Panc1 (cell line): ENCODE data around the gene COPZ2. TPM values are rescaled to one million over a fixed set of nuclear protein-coding genes. Genes with fewer than 3 reads are reported as not detected.

Experiments
- ATAC-seq: fragments of 200-7000 bp; cut with Tn5 transposase; 2 replicates; pipeline ENCODE4 v1.9.1; 2020; ENCODE audit warnings: mild to moderate bottlenecking, moderate library complexity
- BruUV-seq: library from RNA; stranded (reverse); fragments of 400-500 nt; replicated peaks from 2 replicates; lab custom pipeline; 2021; lab: Mats Ljungman, UMichigan
- CTCF ChIA-PET: fragments of 300-600 bp; sonication (Branson Sonifier 250); formaldehyde crosslinking; loops from one replicate; lab custom pipeline; 2022; ENCODE audit warnings: antibody characterized with exemption; lab: Charles Lee
- POLR2A ChIA-PET: fragments of 300-600 bp; sonication (Branson Sonifier 250); formaldehyde crosslinking; loops from one replicate; lab custom pipeline; 2022; ENCODE audit warnings: antibody characterized with exemption; lab: Charles Lee
- DNase-seq: peaks from one replicate; pipeline ENCODE4 v3.0.0-alpha.2; 2010; ENCODE audit warnings: low read depth, low spot score
- H3K27ac ChIP-seq: 2 replicates; pipeline ENCODE4 v1.5.1; 2011; ENCODE audit warnings: mild to moderate bottlenecking, low read length, inconsistent platforms
- H3K27me3 ChIP-seq: fragments of 200-500 bp; sonication (Bioruptor generic); 2 replicates; pipeline ENCODE4 v1.6.0; 2014; ENCODE audit warnings: low read length, inconsistent platforms; ENCODE audit not compliant: control insufficient read depth, insufficient read depth
- H3K36me3 ChIP-seq: fragments of 200-500 bp; sonication (Bioruptor generic); 2 replicates; pipeline ENCODE4 v1.5.1; 2014; ENCODE audit warnings: inconsistent platforms, mild to moderate bottlenecking, low read length, moderate library complexity; ENCODE audit not compliant: control insufficient read depth, insufficient read depth
- H3K4me1 ChIP-seq: 2 replicates; pipeline ENCODE4 v1.5.1; 2011; ENCODE audit warnings: inconsistent platforms, mild to moderate bottlenecking, low read length, moderate library complexity; ENCODE audit not compliant: control insufficient read depth, insufficient read depth
- H3K4me3 ChIP-seq, 2 experiments: 2 replicates each; pipeline ENCODE4 v1.5.1; 2011 to 2012; ENCODE audit warnings: low read depth in 2 of 2, low read length in 2 of 2, mild to moderate bottlenecking in 2 of 2, inconsistent platforms in 1 of 2, moderate library complexity in 1 of 2
- H3K9me3 ChIP-seq: fragments of 200-500 bp; sonication (Bioruptor generic); 2 replicates; pipeline ENCODE4 v1.5.1; 2014; ENCODE audit warnings: low read depth, mild to moderate bottlenecking, inconsistent platforms, low read length, moderate library complexity; ENCODE audit not compliant: control insufficient read depth, insufficient read depth
- CTCF ChIP-seq: fragments of 450-650 bp; IDR thresholded peaks from 2 replicates; pipeline ENCODE4 v1.5.1; 2017; ENCODE audit warnings: mild to moderate bottlenecking
- POLR2AphosphoS5 ChIP-seq: IDR thresholded peaks from 2 replicates; pipeline ENCODE4 v1.6.1; 2012; ENCODE audit warnings: mild to moderate bottlenecking, low read depth, low read length, moderate library complexity
- REST ChIP-seq, 2 experiments: IDR thresholded peaks; 2 replicates each; pipeline ENCODE4 v1.6.1; 2011 to 2012; ENCODE audit warnings: low read depth in 2 of 2, control low read depth in 1 of 2, low read length in 1 of 2, mild to moderate bottlenecking in 1 of 2, moderate library complexity in 1 of 2; ENCODE audit not compliant: insufficient read depth in 1 of 2
- SIN3A ChIP-seq: IDR thresholded peaks from 2 replicates; pipeline ENCODE4 v1.6.1; 2012; ENCODE audit warnings: low read depth, mild to moderate bottlenecking, low read length, moderate library complexity, borderline replicate concordance; ENCODE audit not compliant: insufficient read depth
- TCF7L2 ChIP-seq: IDR thresholded peaks from 2 replicates; pipeline ENCODE4 v1.6.1; 2011; ENCODE audit warnings: mild to moderate bottlenecking, low read depth, low read length, inconsistent platforms
- in situ Hi-C: cut with HindIII; loops from 2 replicates; pipeline ENCODE4 v1.10.0; 2016; ENCODE audit warnings: low sequenced_read_pairs, low pct_unique_long_range_greater_than_20kb
- intact Hi-C: fragments of 100-400 bp; cut with micrococcal nuclease; formaldehyde crosslinking; loops from one replicate; pipeline ENCODE4 v1.10.0; 2022; ENCODE audit not compliant: unreplicated experiment
- total RNA-seq: library from RNA; stranded (reverse); gene quantifications from one replicate; pipeline ENCODE4 v1.2.1, GENCODE V29; 2021; ENCODE audit not compliant: unreplicated experiment

The COPZ2 gene
- total RNA-seq, 1 experiment from 2014 or later: 5.4 TPM

GRCh38 chr17:48028736-48029135 is 8.9 kb downstream of the COPZ2 start:
- no peak for DNase-seq
- H3K27me3 ChIP-seq: no peaks in the 10 kb centered on the region
- no peaks in the 10 kb centered on the region for H3K9me3 ChIP-seq
- TF ChIP-seq CTCF (no peak), POLR2AphosphoS5 (no peak)
- BruUV-seq: no TSS peak
- in situ Hi-C loops: no loop called here
- CTCF ChIA-PET: no interaction called here
- ATAC-seq: no peak
- POLR2A ChIA-PET: no interaction called here
- intact Hi-C loops: loop anchor here (10.0 kb wide), 1 partner anchor 586 kb away; the partner anchor contains the start of genes HOXB7 and HOXB8
- H3K36me3 ChIP-seq: no peaks in the 10 kb centered on the region
- peaks cover 25% of the 10 kb centered on the region for H3K4me1 ChIP-seq
- no peak overlapping the region for H3K27ac ChIP-seq
- H3K4me3 ChIP-seq: no peak overlapping the region

- in situ Hi-C loops (no loop called here), intact Hi-C loops (loop anchor here (2.0 to 10.0 kb wide), 2 partner anchors 103 to 587 kb away; partner anchors contain the start of genes HOXB7 and HOXB8)
- POLR2A ChIA-PET: interaction anchor here (0.6 kb wide), 1 partner anchor 1212 kb away, joined by 5 read pairs; no protein-coding TSS in a partner anchor
- H3K36me3 ChIP-seq: no peaks in the 10 kb centered on the region
- peaks cover 30% of the 10 kb centered on the region for H3K4me1 ChIP-seq
- TF ChIP-seq POLR2AphosphoS5: no peak
- no peak for TF ChIP-seq REST (IDR thresholded peaks at IDR 0.05; ENCODE audit: insufficient read depth in 1 of 2, low read depth in 2 of 2, low read length in 1 of 2)
- no peak for TF ChIP-seq TCF7L2
- TF ChIP-seq CTCF: no peak
- no peak for TF ChIP-seq SIN3A
- H3K9me3 ChIP-seq: no peaks in the 10 kb centered on the region
- no peak overlapping the region for H3K27ac ChIP-seq
- no peak for DNase-seq
- CTCF ChIA-PET: interaction anchor here (0.6 to 1.3 kb wide), 10 partner anchors 7 to 552 kb away, joined by 3 to 10 read pairs (median 3); partner anchors contain the start of gene NFE2L1
- BruUV-seq: no TSS peak
- ATAC-seq: no peak
- H3K27me3 ChIP-seq: no peaks in the 10 kb centered on the region
- no peak overlapping the region for H3K4me3 ChIP-seq
Observed at GRCh38 chr17:48027322-48027981, 10.1 kb downstream of the COPZ2 start.
